Right lobe of liver (tissue), 6 donors: ENCODE results near the gene SLC2A11. TPM values are rescaled to one million over a fixed set of nuclear protein-coding genes. Genes with fewer than 3 reads are reported as not detected.

Experiments used
- ATAC-seq, 4 donors: fragments of 200-7000 bp; cut with Tn5 transposase; one replicate each; pipeline ENCODE4 v1.9.1; 2020; ENCODE audit warnings: mild to moderate bottlenecking in 4 of 4, moderate library complexity in 4 of 4
- DNase-seq, 3 donors: peaks; one replicate each; pipeline ENCODE4 v3.0.0-alpha.2; 2020
- H3K27ac ChIP-seq, 3 donors: fragments of 200-600 bp; one replicate each; pipeline ENCODE4 v1.8.0; 2022
- H3K27me3 ChIP-seq, 2 donors: fragments of 200-600 bp; one replicate each; pipeline ENCODE4 v1.8.0; 2022
- H3K36me3 ChIP-seq, 4 donors: fragments of 200-600 bp; sonication (generic) in 1 of 4; one replicate each; pipeline versions ENCODE4 v1.5.1 to v1.8.0; 2017 to 2022; ENCODE audit warnings: control low read depth in 1 of 4
- H3K4me1 ChIP-seq, 4 donors: fragments of 200-600 bp; sonication (generic) in 1 of 4; one replicate each; pipeline versions ENCODE4 v1.5.1 to v1.8.0; 2017 to 2022; ENCODE audit warnings: control low read depth in 1 of 4
- H3K4me3 ChIP-seq, 3 donors: fragments of 200-600 bp; one replicate each; pipeline ENCODE4 v1.8.0; 2022
- H3K9me3 ChIP-seq, 4 donors: fragments of 200-600 bp; sonication (generic) in 1 of 4; one replicate each; pipeline versions ENCODE4 v1.5.1 to v1.8.0; 2017 to 2022; ENCODE audit warnings: control low read depth in 1 of 4
- CTCF ChIP-seq, 4 donors: fragments of 200-600 bp in 3 of 4; fragments of 450-650 bp in 1 of 4; IDR thresholded peaks; one replicate each; pipeline versions ENCODE4 v1.5.1 to v1.8.0; 2016 to 2022; ENCODE audit warnings: antibody characterized with exemption in 4 of 4, mild to moderate bottlenecking in 2 of 4
- POLR2A ChIP-seq: fragments of 450-650 bp; IDR thresholded peaks from one replicate; pipeline ENCODE4 v1.6.1; 2017; ENCODE audit warnings: antibody characterized with exemption, mild to moderate bottlenecking
- WGBS: methylation state at CpG from one replicate; pipeline ENCODE4 v1.1.6; 2018; ENCODE audit warnings: low coverage, low lambda C conversion rate; ENCODE audit not compliant: insufficient coverage; ENCODE audit errors: missing lambda C conversion rate; 5-methylcytosine and 5-hydroxymethylcytosine counted together
- intact Hi-C, 2 donors: fragments of 100-400 bp; cut with DNase I; formaldehyde crosslinking; loops; one replicate each; pipeline versions ENCODE4 v1.11.2 to v1.14.1; 2022
- total RNA-seq, 6 experiments: library from RNA; depleted of rRNA in 2 of 6; stranded (reverse); fragments of >200 nt in 2 of 6; fragmentation: NEBNext Ultra II Directional in 3 of 6; extraction: Animal tissue kit (Norgen Biotek cat#: 25700) in 3 of 6; gene quantifications; one replicate each; pipeline versions ENCODE4 v1.1.0 to v1.2.4, GENCODE V29; 2016 to 2023
- donor health status: DM: no; HTN: yes; CAD: no.
- donor health status: DM: no; HTN: no; CAD: no.
- donor health status: DM: no; HTN: no; CAD: no.
- donor health status: DM: no; HTN: yes; CAD: no.
- donor health status: DM: no; HTN: yes; CAD: no.

SLC2A11 gene
- total RNA-seq, 6 experiments from 2014 or later: 2.9 to 7.1 (median 5.0) TPM

GRCh38 chr22:23822101-23822671 is 35.5 kb upstream of the SLC2A11 start:
- 100% methylated on average over 1 of the region's 6 CpGs for WGBS
- Histone ChIP-seq H3K36me3 (peaks cover 0 to 28% (median 17%) of the 10 kb centered on the region in 4 donors), H3K9me3 (no peaks in the 10 kb centered on the region), H3K27ac (no peak overlapping the region), H3K27me3 (no peaks in the 10 kb centered on the region), H3K4me1 (peaks cover 0 to 5% (median 0%) of the 10 kb centered on the region in 4 donors), H3K4me3 (no peak overlapping the region)
- ATAC-seq (no peak), DNase-seq (peak in 2 of 3 donors; percentile 34 to 49)
- TF ChIP-seq CTCF (IDR thresholded peaks at IDR 0.05) (no peak), POLR2A (no peak)
- intact Hi-C loops: no loop called here

GRCh38 chr22:23823331-23823791 is 34.3 kb upstream of the SLC2A11 start:
- DNase-seq: peak in 2 of 3 donors; percentile 22 to 31
- ATAC-seq: no peak
- Histone ChIP-seq H3K9me3 (no peaks in the 10 kb centered on the region), H3K27ac (no peak overlapping the region), H3K27me3 (no peaks in the 10 kb centered on the region), H3K4me3 (no peak overlapping the region), H3K36me3 (peaks cover 0 to 25% (median 15%) of the 10 kb centered on the region in 4 donors), H3K4me1 (peaks cover 0 to 11% (median 0%) of the 10 kb centered on the region in 4 donors)
- 100% methylated on average over 1 of the region's 14 CpGs for WGBS
- TF ChIP-seq POLR2A (no peak), CTCF (IDR thresholded peaks at IDR 0.05) (no peak)
- intact Hi-C loops: no loop called here

- ATAC-seq (no peak), DNase-seq (peak in 2 of 3 donors; percentile 40 to 48)
- H3K36me3 ChIP-seq: peaks cover 0 to 20% (median 11%) of the 10 kb centered on the region in 4 donors
- H3K4me3 ChIP-seq: no peak overlapping the region
- peaks cover 0 to 24% (median 0%) of the 10 kb centered on the region in 4 donors for H3K4me1 ChIP-seq
- TF ChIP-seq POLR2A (no peak), CTCF (IDR thresholded peaks at IDR 0.05) (no peak)
- H3K27me3 ChIP-seq: no peaks in the 10 kb centered on the region
- H3K9me3 ChIP-seq: no peaks in the 10 kb centered on the region
- intact Hi-C loops: no loop called here
- WGBS: 94% methylated on average over 6 of the region's 13 CpGs
- no peak overlapping the region for H3K27ac ChIP-seq
These were observed 33.0 kb upstream of the SLC2A11 start for GRCh38 chr22:23824476-23825245.

DNA sequence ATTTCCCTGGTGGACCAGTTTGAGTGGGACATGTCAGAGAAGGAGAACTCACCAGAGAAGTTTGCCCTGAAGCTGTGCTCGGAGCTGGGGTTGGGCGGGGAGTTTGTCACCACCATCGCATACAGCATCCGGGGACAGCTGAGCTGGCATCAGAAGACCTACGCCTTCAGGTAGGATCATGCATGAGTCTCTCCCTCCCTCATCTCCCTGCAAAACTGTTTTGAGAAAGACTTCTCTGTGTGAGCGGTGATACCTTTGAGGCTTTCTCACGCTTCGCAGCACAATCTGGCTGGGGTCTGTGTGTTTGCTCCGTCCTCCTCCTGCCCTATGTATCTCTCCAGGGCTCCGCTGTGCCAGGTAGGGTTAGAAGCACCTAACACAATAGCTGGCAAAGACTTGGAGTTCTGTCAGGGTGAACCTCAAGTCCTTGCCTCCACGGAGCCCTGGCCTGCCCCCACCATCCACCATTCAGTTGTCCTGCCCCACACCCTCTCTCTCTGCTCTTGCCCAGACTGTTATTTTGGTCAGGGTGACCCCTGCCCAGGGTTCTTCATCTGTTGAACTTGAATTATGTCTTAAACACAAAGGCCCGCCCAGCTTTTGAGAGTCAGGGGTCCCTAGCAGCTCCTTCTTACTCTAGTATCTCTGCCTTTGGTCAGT is 32.3 kb upstream of the SLC2A11 start:
- ATAC-seq (no peak), DNase-seq (peak in 2 of 3 donors; percentile 18 to 23)
- Histone ChIP-seq H3K27ac (no peak overlapping the region), H3K9me3 (no peaks in the 10 kb centered on the region), H3K4me3 (no peak overlapping the region), H3K27me3 (no peaks in the 10 kb centered on the region), H3K36me3 (peaks cover 0 to 16% (median 9%) of the 10 kb centered on the region in 4 donors), H3K4me1 (peaks cover 0 to 24% (median 0%) of the 10 kb centered on the region in 4 donors)
- TF ChIP-seq CTCF (IDR thresholded peaks at IDR 0.05): no peak
- TF ChIP-seq POLR2A: no peak
- 88% methylated on average over 5 of the region's 12 CpGs for WGBS
- intact Hi-C loops: no loop called here
